Esophagus muscularis mucosa (tissue), 4 donors: ENCODE data around the gene ADAMTS17. TPM values are rescaled to one million over a fixed set of nuclear protein-coding genes. Genes with fewer than 3 reads are reported as not detected.

Source experiments
- DNase-seq: peaks from one replicate; pipeline ENCODE4 v3.0.0-alpha.2; 2017; ENCODE audit errors: extremely low spot score
- H3K27ac ChIP-seq, 4 donors: fragments of 200-600 bp; sonication (generic); replicated peaks in 1 of 4; 1 replicate in 3 of 4; 2 replicates in 1 of 4; pipeline ENCODE4 v1.5.1; 2016 to 2019; ENCODE audit warnings: mild to moderate bottlenecking in 1 of 4
- H3K27me3 ChIP-seq, 4 donors: fragments of 200-600 bp; sonication (generic); one replicate each; pipeline versions ENCODE4 v1.5.1 to v1.6.0; 2016 to 2019
- H3K36me3 ChIP-seq, 4 donors: fragments of 200-600 bp; sonication (generic); one replicate each; pipeline ENCODE4 v1.5.1; 2016 to 2019
- H3K4me1 ChIP-seq, 4 donors: fragments of 200-600 bp; sonication (generic); one replicate each; pipeline ENCODE4 v1.5.1; 2016 to 2019
- H3K4me3 ChIP-seq, 4 donors: fragments of 200-600 bp; sonication (generic); 1 replicate in 2 of 4; 2 replicates in 2 of 4; pipeline ENCODE4 v1.5.1; 2016 to 2019; ENCODE audit warnings: mild to moderate bottlenecking in 4 of 4, moderate library complexity in 1 of 4
- H3K9me3 ChIP-seq, 4 donors: fragments of 200-600 bp; sonication (generic); 1 replicate in 3 of 4; 2 replicates in 1 of 4; pipeline ENCODE4 v1.5.1; 2016 to 2019
- CTCF ChIP-seq, 3 experiments: fragments of 200-600 bp in 2 of 3; fragments of 450-650 bp in 1 of 3; sonication (generic) in 2 of 3; IDR thresholded peaks; one replicate each; pipeline ENCODE4 v1.5.1; 2017 to 2019; ENCODE audit warnings: antibody characterized with exemption in 3 of 3, mild to moderate bottlenecking in 2 of 3, moderate library complexity in 1 of 3
- EP300 ChIP-seq: sonication (generic); formaldehyde crosslinking; IDR thresholded peaks from one replicate; pipeline ENCODE4 v1.6.1; 2017; ENCODE audit warnings: antibody characterized with exemption
- POLR2A ChIP-seq: fragments of 450-650 bp; IDR thresholded peaks from one replicate; pipeline ENCODE4 v1.6.1; 2017; ENCODE audit warnings: antibody characterized with exemption, moderate library complexity, mild to moderate bottlenecking, low read depth
- POLR2AphosphoS5 ChIP-seq, 2 donors: sonication (generic); formaldehyde crosslinking; IDR thresholded peaks; one replicate each; pipeline ENCODE4 v1.6.1; 2017; ENCODE audit warnings: antibody characterized with exemption in 2 of 2
- WGBS: methylation state at CpG from one replicate; pipeline ENCODE4 v1.1.5; 2018; 5-methylcytosine and 5-hydroxymethylcytosine counted together
- intact Hi-C: fragments of 100-400 bp; cut with DNase I; formaldehyde crosslinking; loops from one replicate; pipeline ENCODE4 v1.15.1; 2023
- total RNA-seq, 4 donors: library from RNA; depleted of rRNA; stranded (reverse); fragments of >200 nt; gene quantifications; one replicate each; pipeline versions ENCODE4 v1.1.0 to v1.2.1, GENCODE V29; 2016

The ADAMTS17 gene
- total RNA-seq, 4 donors from 2014 or later, result 5.3 to 12.0 (median 6.6) TPM

DNA sequence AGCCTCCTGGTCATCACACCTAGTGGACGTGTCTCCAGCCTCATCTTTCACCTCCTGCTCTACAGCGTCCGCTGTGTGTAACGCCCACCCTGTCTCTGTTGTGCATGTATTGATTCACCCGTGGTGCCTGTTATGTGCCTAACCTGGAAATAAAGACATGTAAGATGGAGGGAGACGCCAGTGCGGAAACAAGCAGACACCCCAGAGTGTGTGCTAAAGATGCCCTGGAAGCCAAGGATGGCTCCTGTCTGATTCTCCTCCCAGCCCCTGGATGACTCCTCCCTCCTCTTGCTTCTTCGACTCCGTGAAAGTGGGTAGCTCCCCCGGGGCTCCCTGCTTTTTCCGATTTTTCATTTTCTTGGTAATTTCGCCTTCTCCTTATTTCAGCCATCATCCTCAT is 241.8 kb downstream of the ADAMTS17 start:
- Histone ChIP-seq H3K4me3 (no peak overlapping the region), H3K27me3 (no peaks in the 10 kb centered on the region), H3K27ac (no peak overlapping the region), H3K9me3 (no peaks in the 10 kb centered on the region), H3K36me3 (peaks cover 0 to 6% (median 0%) of the 10 kb centered on the region in 4 donors), H3K4me1 (no peaks in the 10 kb centered on the region)
- no peak for DNase-seq
- TF ChIP-seq CTCF (IDR thresholded peaks at IDR 0.05) (no peak), EP300 (no peak), POLR2A (no peak), POLR2AphosphoS5 (IDR thresholded peaks at IDR 0.05) (no peak)
- WGBS, result 85% methylated on average over 12 of the region's 12 CpGs
- intact Hi-C loops, result no loop called here

DNA sequence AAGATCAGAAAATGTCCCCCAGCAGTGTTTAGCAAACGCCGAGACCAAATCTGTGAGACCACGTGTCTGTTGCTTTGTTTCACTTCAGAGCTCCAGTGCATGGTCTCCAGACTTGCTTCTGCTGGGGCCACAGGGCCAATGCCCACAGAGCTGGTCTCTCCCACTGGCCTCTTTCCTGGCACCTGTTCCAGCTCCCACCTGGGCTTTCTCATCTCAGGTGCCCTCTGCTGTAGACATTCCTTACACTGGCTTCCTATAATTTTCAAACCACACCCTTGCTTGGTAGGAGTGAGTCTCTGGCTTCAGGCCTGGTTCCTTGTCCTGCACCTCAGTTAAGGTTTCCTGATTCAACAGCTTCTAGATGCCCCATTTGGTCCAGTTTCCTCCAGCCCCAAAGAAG is 243.1 kb downstream of the ADAMTS17 start:
- no peaks in the 10 kb centered on the region for H3K9me3 ChIP-seq
- H3K4me3 ChIP-seq, result no peak overlapping the region
- no peaks in the 10 kb centered on the region for H3K27me3 ChIP-seq
- no peak for DNase-seq
- H3K27ac ChIP-seq, result no peak overlapping the region
- H3K4me1 ChIP-seq, result no peaks in the 10 kb centered on the region
- peaks cover 0 to 6% (median 0%) of the 10 kb centered on the region in 4 donors for H3K36me3 ChIP-seq
- 95% methylated on average over 3 of the region's 3 CpGs for WGBS
- TF ChIP-seq POLR2A, result no peak
- TF ChIP-seq POLR2AphosphoS5 (IDR thresholded peaks at IDR 0.05), result no peak
- TF ChIP-seq CTCF (IDR thresholded peaks at IDR 0.05), result no peak
- TF ChIP-seq EP300, result no peak
- intact Hi-C loops, result no loop called here

GRCh38 chr15:100097342-100098127 is 244.2 kb downstream of the ADAMTS17 start:
- peaks cover 0 to 6% (median under 1%) of the 10 kb centered on the region in 4 donors for H3K36me3 ChIP-seq
- 83% methylated on average over 8 of the region's 13 CpGs for WGBS
- no peaks in the 10 kb centered on the region for H3K4me1 ChIP-seq
- no peak overlapping the region for H3K27ac ChIP-seq
- H3K9me3 ChIP-seq, result no peaks in the 10 kb centered on the region
- H3K27me3 ChIP-seq, result no peaks in the 10 kb centered on the region
- DNase-seq, result no peak
- intact Hi-C loops, result no loop called here
- H3K4me3 ChIP-seq, result no peak overlapping the region
- no peak for TF ChIP-seq EP300

DNA sequence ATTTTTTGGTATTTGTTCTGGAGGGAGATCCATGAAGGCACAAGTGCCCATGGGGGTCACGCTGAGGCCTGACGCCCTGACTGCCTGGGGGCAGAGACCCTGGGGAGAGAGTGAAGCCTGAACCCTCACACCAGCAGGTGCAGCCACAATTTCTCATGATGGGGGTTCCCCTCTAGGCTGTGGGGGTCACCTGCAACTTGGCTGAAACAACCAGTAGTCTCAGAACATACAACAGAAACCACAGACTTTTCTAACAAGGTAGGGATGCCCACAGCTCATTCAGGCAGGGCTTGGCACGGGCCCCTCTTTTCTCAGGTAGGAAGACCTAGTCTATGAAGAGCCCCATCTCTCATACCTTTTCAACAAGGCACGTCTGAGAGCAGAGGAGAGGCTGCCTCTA is 245.1 kb downstream of the ADAMTS17 start:
- Histone ChIP-seq H3K36me3 (peaks cover 0 to 6% (median 3%) of the 10 kb centered on the region in 4 donors), H3K27me3 (no peaks in the 10 kb centered on the region), H3K9me3 (no peaks in the 10 kb centered on the region), H3K27ac (no peak overlapping the region), H3K4me3 (no peak overlapping the region), H3K4me1 (no peaks in the 10 kb centered on the region)
- TF ChIP-seq POLR2A (no peak), POLR2AphosphoS5 (IDR thresholded peaks at IDR 0.05) (no peak), EP300 (no peak), CTCF (IDR thresholded peaks at IDR 0.05) (no peak)
- DNase-seq, result no peak
- 96% methylated on average over 4 of the region's 4 CpGs for WGBS
- intact Hi-C loops, result no loop called here

DNA sequence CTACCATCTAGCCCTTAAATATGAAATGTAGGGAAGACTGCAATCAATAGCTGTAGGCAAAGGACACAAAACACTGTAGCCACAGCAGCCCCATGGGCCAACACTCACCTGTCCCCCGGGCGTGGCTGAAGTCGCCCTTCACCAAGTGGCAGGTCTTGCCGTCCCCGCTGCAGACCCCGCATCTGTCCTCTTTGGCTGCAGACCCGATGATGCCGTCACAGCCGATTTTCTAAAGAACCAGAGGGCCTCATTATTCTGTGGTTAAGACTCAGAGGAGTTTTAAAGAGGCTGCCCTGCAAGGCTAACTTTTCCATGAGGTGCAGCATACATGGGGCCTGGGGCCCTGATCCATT is 245.6 kb downstream of the ADAMTS17 start:
- 84% methylated on average over 9 of the region's 9 CpGs for WGBS
- H3K4me3 ChIP-seq, result no peak overlapping the region
- H3K36me3 ChIP-seq, result peaks cover 0 to 6% (median 3%) of the 10 kb centered on the region in 4 donors
- DNase-seq, result no peak
- no peak for TF ChIP-seq POLR2AphosphoS5 (IDR thresholded peaks at IDR 0.05)
- TF ChIP-seq POLR2A, result no peak
- TF ChIP-seq CTCF (IDR thresholded peaks at IDR 0.05), result no peak
- TF ChIP-seq EP300, result no peak
- intact Hi-C loops, result no loop called here
- H3K4me1 ChIP-seq, result no peaks in the 10 kb centered on the region
- no peaks in the 10 kb centered on the region for H3K27me3 ChIP-seq
- H3K27ac ChIP-seq, result no peak overlapping the region
- H3K9me3 ChIP-seq, result no peaks in the 10 kb centered on the region
